22Rv1 (cell line): Measurements from ENCODE around the gene ERC1.
"Not testable (repeated sequence)": the region's sequence is repeated elsewhere in the genome, so short reads cannot be mapped to it uniquely, and the experiment has no call there.

Experiments used
- CTCF ChIP-seq: fragments of 450-650 bp; IDR thresholded peaks from 2 replicates; pipeline ENCODE4 v1.5.1; 2017; ENCODE audit warnings: mild to moderate bottlenecking
- ZFX ChIP-seq: fragments of 450-650 bp; IDR thresholded peaks from 2 replicates; pipeline ENCODE4 v1.6.1; 2017; ENCODE audit warnings: antibody characterized with exemption, borderline replicate concordance

GRCh38 chr12:1339178-1339541, 348.1 kb downstream of the ERC1 start:
- TF ChIP-seq CTCF, ZFX: not testable (repeated sequence)
